ENCODE data around the gene FAM216A. TPM values are rescaled to one million over a fixed set of nuclear protein-coding genes. Genes with fewer than 3 reads are reported as not detected.

FAM216A gene
- total and polyA plus RNA-seq, 8 donors: 3.8 to 19.3 (median 5.6) TPM; not detected in 2

DNA sequence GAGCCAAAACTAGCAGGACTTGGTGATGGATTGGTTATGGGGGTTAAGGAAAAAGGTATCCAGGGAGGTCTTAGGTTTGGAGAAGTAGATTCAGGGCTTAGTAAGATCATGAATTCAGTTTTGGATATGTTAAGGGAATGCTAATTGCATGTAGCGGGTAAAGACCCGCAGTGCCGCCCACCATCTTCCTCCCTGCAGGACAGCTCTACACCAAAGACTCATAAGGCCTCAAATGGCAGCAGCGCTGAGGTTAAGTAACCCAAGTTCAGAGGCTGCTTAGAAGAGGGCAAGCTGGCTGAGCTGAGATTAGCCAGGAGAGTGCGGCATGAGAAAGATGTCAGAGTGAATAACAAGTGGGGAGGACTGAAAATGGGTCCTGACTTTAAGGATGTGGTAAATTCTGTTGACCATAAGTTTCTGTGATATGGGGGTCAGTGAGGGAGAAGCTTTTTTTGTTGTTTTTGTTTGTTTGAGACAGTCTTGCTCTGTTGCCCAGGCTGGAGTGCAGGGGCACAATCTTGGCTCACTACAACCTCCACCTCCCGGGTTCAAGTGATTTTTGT, 59.7 kb downstream of the FAM216A start:
- H3K9me3 ChIP-seq: no peaks in the 10 kb centered on the region
- no peak overlapping the region for H3K4me3 ChIP-seq
- H3K4me1 ChIP-seq: peaks cover 0 to 23% (median 11%) of the 10 kb centered on the region in 4 donors
- TF ChIP-seq CTCF (IDR thresholded peaks at IDR 0.05) (no peak), POLR2A (IDR thresholded peaks at IDR 0.05) (no peak), EP300 (IDR thresholded peaks at IDR 0.05) (no peak), POLR2AphosphoS5 (IDR thresholded peaks at IDR 0.05) (no peak)
- no peak for DNase-seq
- peaks cover 0 to 21% (median 11%) of the 10 kb centered on the region in 4 donors for H3K36me3 ChIP-seq
- no peak overlapping the region for H3K27ac ChIP-seq
- intact Hi-C loops (cut with DNase I; ENCODE audit: low total_unique reads): no loop called here
- no peaks in the 10 kb centered on the region for H3K27me3 ChIP-seq
- WGBS, 5 donors: 94 to 97% (median 96%) methylated on average over 6 of the region's 6 CpGs

- 58 to 85% (median 66%) methylated on average over 2 of the region's 2 CpGs for WGBS, 5 donors
- Histone ChIP-seq H3K4me1 (peaks cover 0 to 41% (median 23%) of the 10 kb centered on the region in 4 donors), H3K27me3 (no peaks in the 10 kb centered on the region), H3K27ac (no peak overlapping the region), H3K36me3 (peaks cover 0 to 23% (median 20%) of the 10 kb centered on the region in 4 donors), H3K4me3 (no peak overlapping the region), H3K9me3 (no peaks in the 10 kb centered on the region)
- TF ChIP-seq POLR2A (IDR thresholded peaks at IDR 0.05): no peak
- no peak for TF ChIP-seq CTCF (IDR thresholded peaks at IDR 0.05)
- no peak for TF ChIP-seq EP300 (IDR thresholded peaks at IDR 0.05)
- no peak for TF ChIP-seq POLR2AphosphoS5 (IDR thresholded peaks at IDR 0.05)
- peak in 1 of 2 donors; percentile 36 for DNase-seq
- intact Hi-C loops (cut with DNase I; ENCODE audit: low total_unique reads): no loop called here
Measured at GRCh38 chr12:110530511-110530910, 61.9 kb downstream of the FAM216A start.

GRCh38 chr12:110531741-110532333, 63.2 kb downstream of the FAM216A start:
- Histone ChIP-seq H3K9me3 (no peaks in the 10 kb centered on the region), H3K27me3 (no peaks in the 10 kb centered on the region), H3K4me1 (peaks cover 0 to 41% (median 25%) of the 10 kb centered on the region in 4 donors), H3K4me3 (no peak overlapping the region), H3K36me3 (peaks cover 2 to 36% (median 33%) of the 10 kb centered on the region in 4 donors), H3K27ac (peak overlapping the region in 2 of 5 donors; percentile 20 to 23)
- intact Hi-C loops (cut with DNase I; ENCODE audit: low total_unique reads): no loop called here
- peak in 1 of 2 donors; percentile 16 for DNase-seq
- 31 to 73% (median 60%) methylated on average over 2 of the region's 2 CpGs for WGBS, 5 donors
- TF ChIP-seq EP300 (IDR thresholded peaks at IDR 0.05) (no peak), POLR2A (IDR thresholded peaks at IDR 0.05) (no peak), POLR2AphosphoS5 (IDR thresholded peaks at IDR 0.05) (no peak), CTCF (IDR thresholded peaks at IDR 0.05) (no peak)

- no peak for TF ChIP-seq POLR2A (IDR thresholded peaks at IDR 0.05)
- Histone ChIP-seq H3K27ac (peak overlapping the region in 2 of 5 donors; percentile 20 to 23), H3K27me3 (no peaks in the 10 kb centered on the region), H3K36me3 (peaks cover 5 to 41% (median 40%) of the 10 kb centered on the region in 4 donors), H3K4me3 (no peak overlapping the region), H3K9me3 (no peaks in the 10 kb centered on the region), H3K4me1 (peaks cover 5 to 48% (median 33%) of the 10 kb centered on the region in 4 donors)
- WGBS, 5 donors: 81 to 93% (median 83%) methylated on average over 3 of the region's 3 CpGs
- intact Hi-C loops (cut with DNase I; ENCODE audit: low total_unique reads): no loop called here
- no peak for DNase-seq
Measured at GRCh38 chr12:110532644-110533043, 64.0 kb downstream of the FAM216A start.

DNA sequence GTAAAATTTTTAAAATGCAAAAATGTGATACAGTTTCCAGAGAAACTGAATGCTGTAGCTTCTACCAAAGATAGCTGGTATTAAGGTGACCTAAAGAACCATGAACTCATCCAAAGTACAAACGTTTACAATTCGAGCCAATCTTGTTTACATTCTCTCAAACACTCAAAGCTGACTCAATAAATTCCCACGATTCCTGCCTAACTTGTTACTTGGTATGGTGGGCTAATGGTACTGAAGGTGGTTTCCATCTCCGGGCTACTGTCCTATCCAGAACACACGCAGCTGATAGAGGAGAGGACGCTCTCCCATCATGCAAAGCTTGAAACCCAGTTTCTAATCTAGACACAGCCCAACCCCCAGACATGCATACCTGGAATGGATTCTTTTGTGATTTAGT, 65.0 kb downstream of the FAM216A start:
- WGBS, 5 donors: 35 to 43% (median 42%) methylated on average over 6 of the region's 6 CpGs
- TF ChIP-seq POLR2A (IDR thresholded peaks at IDR 0.05): no peak
- TF ChIP-seq POLR2AphosphoS5 (IDR thresholded peaks at IDR 0.05): peak in 1 of 3 donors; percentile 15
- TF ChIP-seq CTCF (IDR thresholded peaks at IDR 0.05): no peak
- Histone ChIP-seq H3K4me3 (no peak overlapping the region), H3K27me3 (no peaks in the 10 kb centered on the region), H3K4me1 (peaks cover 13 to 58% (median 38%) of the 10 kb centered on the region in 4 donors), H3K9me3 (no peaks in the 10 kb centered on the region), H3K27ac (peak overlapping the region in 1 of 5 donors; percentile 8), H3K36me3 (peaks cover 9 to 51% (median 50%) of the 10 kb centered on the region in 4 donors)
- DNase-seq: peak in 1 of 2 donors; percentile 43
- intact Hi-C loops (cut with DNase I; ENCODE audit: low total_unique reads): no loop called here
